ENCODE data around the gene SCN8A. TPM values are rescaled to one million over a fixed set of nuclear protein-coding genes. Genes with fewer than 3 reads are reported as not detected.
A peak's percentile ranks its signal among the peaks of the same experiment; 100 is the strongest.

The SCN8A gene
- total RNA-seq, 1 experiment from 2014 or later = 3.3 TPM

- peak; percentile 76 for DNase-seq (ENCODE audit: low read depth)
Measured at GRCh38 chr12:51714666-51715065, 123.6 kb downstream of the SCN8A start.

- no peak for DNase-seq (ENCODE audit: low read depth)
Measured at GRCh38 chr12:51717326-51717925, 126.4 kb downstream of the SCN8A start.

GRCh38 chr12:51721282-51721940, 130.4 kb downstream of the SCN8A start:
- no peak for DNase-seq (ENCODE audit: low read depth)

- no peak for DNase-seq (ENCODE audit: low read depth)
Measured at GRCh38 chr12:51722431-51722830, 131.4 kb downstream of the SCN8A start.

- DNase-seq (ENCODE audit: low read depth) = no peak
Measured at GRCh38 chr12:51726161-51726560, 135.1 kb downstream of the SCN8A start.

- no peak for DNase-seq (ENCODE audit: low read depth)
Measured at GRCh38 chr12:51726931-51727330, 135.9 kb downstream of the SCN8A start.

- DNase-seq (ENCODE audit: low read depth) = no peak
Measured at GRCh38 chr12:51729331-51729730, 138.3 kb downstream of the SCN8A start.

- no peak for DNase-seq (ENCODE audit: low read depth)
Measured at GRCh38 chr12:51730745-51731144, 139.7 kb downstream of the SCN8A start.

GRCh38 chr12:51740536-51740935, 149.5 kb downstream of the SCN8A start:
- DNase-seq (ENCODE audit: low read depth) = no peak

- peak; percentile 90 for DNase-seq (ENCODE audit: low read depth)
Measured at GRCh38 chr12:51744235-51744634, 153.2 kb downstream of the SCN8A start.

GRCh38 chr12:51744957-51745356, 153.9 kb downstream of the SCN8A start:
- no peak for DNase-seq (ENCODE audit: low read depth)

- DNase-seq (ENCODE audit: low read depth) = no peak
Measured at GRCh38 chr12:51746416-51746815, 155.4 kb downstream of the SCN8A start.

- DNase-seq (ENCODE audit: low read depth) = no peak
Measured at GRCh38 chr12:51748235-51748634, 157.2 kb downstream of the SCN8A start.

- DNase-seq (ENCODE audit: low read depth) = no peak
Measured at GRCh38 chr12:51749206-51749985, 158.4 kb downstream of the SCN8A start.

GRCh38 chr12:51749986-51750317, 158.9 kb downstream of the SCN8A start:
- no peak for DNase-seq (ENCODE audit: low read depth)

- DNase-seq (ENCODE audit: low read depth) = no peak
Measured at GRCh38 chr12:51751661-51752060, 160.6 kb downstream of the SCN8A start.

GRCh38 chr12:51752234-51752889, 161.3 kb downstream of the SCN8A start:
- DNase-seq (ENCODE audit: low read depth) = peak; percentile 53

- DNase-seq (ENCODE audit: low read depth) = no peak
Measured at GRCh38 chr12:51753980-51754675, 163.1 kb downstream of the SCN8A start.

- DNase-seq (ENCODE audit: low read depth) = no peak
Measured at GRCh38 chr12:51755251-51755650, 164.2 kb downstream of the SCN8A start.

GRCh38 chr12:51759175-51759574, 168.1 kb downstream of the SCN8A start:
- DNase-seq (ENCODE audit: low read depth) = peak; percentile 31

GRCh38 chr12:51759695-51760094, 168.7 kb downstream of the SCN8A start:
- no peak for DNase-seq (ENCODE audit: low read depth)

Data from HT1080 (cell line).